ENCODE data around the gene NPR1.
"Not testable (repeated sequence)": the region's sequence is repeated elsewhere in the genome, so short reads cannot be mapped to it uniquely, and the experiment has no call there.

The NPR1 gene

DNA sequence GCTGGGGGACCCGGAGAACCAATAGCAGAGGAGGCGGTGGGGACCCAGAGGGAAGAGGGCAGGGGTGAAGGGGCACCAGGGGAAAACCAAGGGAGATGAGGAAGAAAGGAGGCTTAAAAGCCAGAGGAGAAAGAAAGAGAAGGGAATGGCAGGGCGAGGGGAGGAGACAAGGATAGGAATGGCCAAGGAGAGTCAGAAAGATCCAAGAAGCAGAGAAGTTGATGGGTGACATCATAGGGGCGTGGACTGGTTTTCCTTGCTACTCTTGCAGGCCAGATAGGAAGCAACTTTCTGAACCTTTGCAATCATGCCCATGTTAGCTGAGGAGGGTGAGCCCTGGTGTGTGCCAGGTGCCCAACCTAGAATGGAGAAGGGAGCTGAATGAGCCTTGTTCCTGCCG lies 5.4 kb downstream of the NPR1 start:
- DNase-seq = no peak

DNA sequence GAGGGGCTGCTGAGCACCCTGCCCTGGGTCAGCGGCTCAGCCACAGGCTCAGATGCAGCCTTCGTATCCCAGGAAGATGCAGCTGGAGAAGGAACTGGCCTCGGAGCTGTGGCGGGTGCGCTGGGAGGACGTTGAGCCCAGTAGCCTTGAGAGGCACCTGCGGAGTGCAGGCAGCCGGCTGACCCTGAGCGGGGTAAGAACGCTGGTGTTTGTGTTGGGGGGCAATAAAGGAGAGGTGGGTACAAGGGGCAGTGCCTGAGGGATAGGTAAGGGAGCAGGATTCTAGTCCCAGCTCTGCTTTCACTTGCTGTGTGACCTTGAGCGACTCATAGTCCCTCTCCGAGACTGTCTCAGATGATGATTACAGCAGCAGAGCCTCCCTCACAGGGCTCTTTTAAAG lies 6.4 kb downstream of the NPR1 start:
- DNase-seq = no peak

DNA sequence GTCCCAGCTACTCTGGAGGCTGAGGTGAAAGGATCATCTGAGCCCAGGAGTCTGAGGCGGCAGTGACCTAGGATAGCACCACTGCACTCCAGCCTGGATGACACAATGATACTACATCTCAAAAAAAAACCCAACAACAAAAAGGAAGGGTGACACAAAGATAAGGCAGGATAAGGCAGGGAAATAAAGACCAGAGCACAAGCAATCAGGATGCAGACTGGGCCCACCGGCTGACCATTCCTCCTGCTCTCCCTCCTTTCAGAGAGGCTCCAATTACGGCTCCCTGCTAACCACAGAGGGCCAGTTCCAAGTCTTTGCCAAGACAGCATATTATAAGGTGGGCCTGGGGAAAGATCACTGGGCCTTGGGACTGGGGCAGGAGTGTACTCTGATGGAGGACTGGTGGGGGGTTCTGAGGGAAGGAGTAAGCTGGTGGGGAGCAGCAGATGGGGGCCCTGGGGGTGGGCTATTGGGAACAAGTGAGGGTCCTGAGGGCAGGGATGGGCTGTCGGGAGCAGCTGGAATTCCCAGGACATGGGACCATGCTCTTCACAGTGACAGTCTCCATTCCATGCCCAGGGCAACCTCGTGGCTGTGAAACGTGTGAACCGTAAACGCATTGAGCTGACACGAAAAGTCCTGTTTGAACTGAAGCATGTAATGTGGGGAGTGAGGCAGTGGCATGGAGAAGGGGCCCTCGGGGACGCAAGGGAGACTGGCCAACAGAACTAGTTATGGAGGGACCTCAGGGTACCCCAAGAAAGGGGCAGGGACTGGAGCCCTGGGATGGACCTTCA lies 7.3 kb downstream of the NPR1 start:
- no peak for DNase-seq

DNA sequence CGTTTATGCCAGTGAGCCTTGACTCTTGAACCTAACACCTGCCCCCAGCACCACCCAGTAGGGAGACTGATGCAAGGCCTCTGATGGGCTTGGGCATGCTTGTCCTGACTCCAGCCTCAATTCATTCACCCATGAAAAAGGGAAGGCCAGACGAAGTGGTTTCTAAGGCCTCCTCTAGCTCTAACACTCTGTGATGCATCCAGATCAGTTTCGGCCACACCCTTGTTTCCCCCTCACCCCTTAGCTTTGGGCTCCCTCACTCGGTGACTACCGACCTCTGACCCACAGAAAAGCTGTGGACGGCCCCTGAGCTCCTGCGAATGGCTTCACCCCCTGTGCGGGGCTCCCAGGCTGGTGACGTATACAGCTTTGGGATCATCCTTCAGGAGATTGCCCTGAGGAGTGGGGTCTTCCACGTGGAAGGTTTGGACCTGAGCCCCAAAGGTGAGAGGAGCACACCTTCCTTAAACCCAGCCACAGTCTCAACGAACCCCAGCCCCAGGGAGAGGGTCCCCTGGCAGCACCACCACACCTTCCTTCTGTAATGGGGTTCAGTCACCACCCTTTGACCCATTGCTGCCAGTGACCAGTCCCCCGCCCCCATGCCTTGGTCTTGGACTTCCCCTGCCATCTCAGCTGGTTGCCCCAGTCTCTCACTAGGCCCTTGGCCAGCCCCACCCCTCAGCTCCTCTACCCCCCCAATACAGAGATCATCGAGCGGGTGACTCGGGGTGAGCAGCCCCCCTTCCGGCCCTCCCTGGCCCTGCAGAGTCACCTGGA lies 9.0 kb downstream of the NPR1 start:
- no peak for DNase-seq

- no peak for DNase-seq
These were observed 9.8 kb downstream of the NPR1 start for GRCh38 chr1:153688276-153688675.

GRCh38 chr1:153688736-153689328 lies 10.3 kb downstream of the NPR1 start:
- DNase-seq = no peak

DNA sequence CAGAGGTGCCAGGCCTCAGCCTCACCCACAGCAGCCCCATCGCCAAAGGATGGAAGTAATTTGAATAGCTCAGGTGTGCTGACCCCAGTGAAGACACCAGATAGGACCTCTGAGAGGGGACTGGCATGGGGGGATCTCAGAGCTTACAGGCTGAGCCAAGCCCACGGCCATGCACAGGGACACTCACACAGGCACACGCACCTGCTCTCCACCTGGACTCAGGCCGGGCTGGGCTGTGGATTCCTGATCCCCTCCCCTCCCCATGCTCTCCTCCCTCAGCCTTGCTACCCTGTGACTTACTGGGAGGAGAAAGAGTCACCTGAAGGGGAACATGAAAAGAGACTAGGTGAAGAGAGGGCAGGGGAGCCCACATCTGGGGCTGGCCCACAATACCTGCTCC lies 15.0 kb downstream of the NPR1 start:
- DNase-seq = no peak

- DNase-seq = no peak
These were observed 18.3 kb downstream of the NPR1 start for GRCh38 chr1:153696741-153697140.

DNA sequence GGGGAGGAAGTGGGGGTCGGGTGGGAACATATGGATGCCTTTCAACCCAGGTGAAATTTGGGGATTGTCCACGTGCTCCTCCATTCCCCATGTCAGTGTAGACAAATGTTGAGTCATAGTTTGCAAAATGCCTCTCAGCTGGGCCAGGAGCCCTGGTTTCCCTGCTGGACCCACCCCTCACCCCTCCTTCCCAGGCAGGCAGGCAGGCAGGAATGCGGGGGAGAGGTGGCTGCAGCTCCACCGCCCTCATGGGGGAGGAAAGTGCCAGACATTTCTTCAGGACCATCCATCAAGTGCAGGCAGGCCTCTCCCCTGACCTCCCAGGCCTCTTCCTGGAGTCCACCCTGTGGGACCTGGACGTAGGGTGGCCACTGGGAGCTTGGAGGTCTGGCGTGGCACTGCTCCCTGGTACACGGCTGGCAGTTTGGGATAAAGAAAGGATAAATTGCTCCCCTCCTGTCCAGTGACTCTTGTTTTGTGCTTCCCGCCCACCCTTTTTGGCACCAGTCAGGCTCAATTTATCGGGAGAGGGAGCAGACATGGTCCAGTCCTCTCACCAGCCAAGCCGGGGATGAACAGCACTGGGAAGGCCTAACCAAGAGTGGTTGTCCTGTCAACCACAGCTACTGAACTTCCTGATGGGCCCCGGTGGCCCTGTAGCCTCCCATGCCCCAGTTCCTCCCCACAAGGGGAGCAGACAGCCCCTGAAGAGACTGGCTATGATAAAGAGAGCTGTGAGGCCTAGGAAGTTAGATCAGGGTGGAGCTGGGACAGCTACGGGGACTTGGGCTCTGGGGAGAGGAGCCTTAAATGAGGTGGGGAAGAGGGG lies 18.9 kb downstream of the NPR1 start:
- no peak for DNase-seq

DNA sequence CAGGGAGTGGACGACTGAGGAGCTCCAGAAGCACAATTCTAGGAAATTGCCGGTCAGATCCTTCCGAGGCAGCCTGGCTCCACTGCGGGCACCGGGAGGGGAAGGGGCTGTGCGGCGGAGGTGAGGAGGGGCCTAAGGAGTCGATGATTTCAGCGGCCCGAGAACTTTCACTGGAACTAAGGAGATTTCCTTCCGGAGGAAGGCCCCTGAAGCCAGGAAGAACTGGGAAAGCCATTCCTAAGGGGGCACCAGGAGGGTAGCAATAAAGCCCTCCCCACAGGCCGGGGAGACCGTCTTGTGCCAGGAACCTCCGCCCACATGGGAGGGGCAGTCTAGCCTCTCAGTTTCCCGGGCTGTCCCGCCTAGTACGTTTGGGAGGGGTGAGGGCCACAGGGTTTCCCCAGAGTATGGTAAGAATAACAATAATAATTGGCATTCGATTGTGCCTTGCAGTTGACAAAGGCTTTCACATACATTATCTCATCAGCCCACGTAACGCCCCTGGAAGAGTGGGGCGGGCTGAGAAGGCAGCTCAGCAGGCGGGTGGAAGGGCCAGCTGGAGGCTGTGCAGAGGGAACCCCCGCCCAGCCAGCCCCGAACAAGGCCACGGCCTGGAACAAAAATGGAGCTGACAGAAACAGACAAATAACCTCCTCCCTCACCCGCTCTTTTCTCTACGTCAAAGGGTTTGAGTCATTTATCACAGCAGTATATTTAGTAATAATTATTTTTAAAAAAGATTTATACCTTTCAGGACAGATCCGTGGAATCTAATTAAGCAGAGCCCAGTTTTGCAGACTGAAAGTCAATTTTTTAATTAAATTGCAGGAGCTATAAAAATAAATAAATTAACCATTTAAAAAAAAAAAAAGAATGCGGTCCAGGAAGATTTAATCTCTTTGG lies 19.8 kb downstream of the NPR1 start:
- DNase-seq = no peak

DNA sequence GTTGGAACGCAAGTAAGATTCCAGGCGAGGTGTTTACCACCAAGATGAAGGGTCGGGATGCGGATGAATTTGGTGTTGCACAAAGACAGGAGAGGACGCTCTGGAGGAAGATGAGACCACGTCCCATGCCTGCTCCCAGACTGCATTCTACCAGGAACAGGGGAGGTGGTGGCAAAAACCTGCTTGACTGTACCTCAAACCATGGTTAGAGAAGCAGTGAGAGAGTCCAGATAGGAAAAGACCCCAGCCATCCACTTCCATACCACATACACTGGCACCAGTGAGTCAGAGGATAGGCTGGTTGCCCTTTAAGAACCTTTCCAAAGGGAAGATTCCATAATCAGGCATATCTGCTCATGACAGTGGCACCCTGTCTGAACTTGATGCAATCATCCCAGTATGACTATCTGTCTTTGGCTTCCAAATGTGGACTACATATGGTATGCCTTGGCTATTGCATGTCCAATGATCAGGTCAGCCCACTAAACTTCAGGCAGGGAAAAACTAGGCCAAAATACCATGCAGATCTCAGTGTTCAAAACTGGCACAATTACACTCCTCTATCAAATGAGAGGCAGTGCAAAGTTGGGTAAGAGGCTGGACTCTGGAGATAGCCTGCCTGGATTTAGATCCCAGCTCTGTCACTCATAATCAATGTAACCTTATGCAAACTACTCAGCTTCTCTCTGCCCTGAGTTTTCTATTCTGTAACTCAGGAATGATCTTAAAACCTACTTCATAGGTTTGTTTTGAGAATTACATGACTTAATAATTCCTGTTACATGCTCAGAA lies 20.6 kb downstream of the NPR1 start:
- no peak for DNase-seq

DNA sequence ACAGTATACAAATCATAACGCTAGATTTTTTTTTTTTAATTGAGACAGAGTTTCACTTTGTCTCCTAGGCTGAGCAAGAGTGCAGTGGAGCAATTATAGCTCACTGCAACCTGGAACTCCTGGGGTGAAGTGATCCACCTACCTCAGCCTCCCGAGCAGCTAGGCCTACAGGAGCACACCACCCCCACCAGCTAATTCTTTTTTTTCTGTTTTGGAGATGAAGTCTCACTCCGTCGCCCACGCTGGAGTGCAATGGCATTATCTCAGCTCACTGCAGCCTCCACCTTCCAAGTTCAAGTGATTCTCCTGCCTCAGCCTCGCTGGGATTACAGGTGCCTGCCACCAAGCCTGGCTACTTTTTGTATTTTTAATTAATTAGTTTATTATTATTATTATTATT lies 21.3 kb downstream of the NPR1 start:
- no peak for DNase-seq

- no peak for DNase-seq
These were observed 27.0 kb downstream of the NPR1 start for GRCh38 chr1:153705484-153705883.

GRCh38 chr1:153711026-153711425 lies 32.5 kb downstream of the NPR1 start:
- DNase-seq = no peak

- not testable (repeated sequence) for DNase-seq
These were observed 37.7 kb downstream of the NPR1 start for GRCh38 chr1:153716211-153716610.

DNA sequence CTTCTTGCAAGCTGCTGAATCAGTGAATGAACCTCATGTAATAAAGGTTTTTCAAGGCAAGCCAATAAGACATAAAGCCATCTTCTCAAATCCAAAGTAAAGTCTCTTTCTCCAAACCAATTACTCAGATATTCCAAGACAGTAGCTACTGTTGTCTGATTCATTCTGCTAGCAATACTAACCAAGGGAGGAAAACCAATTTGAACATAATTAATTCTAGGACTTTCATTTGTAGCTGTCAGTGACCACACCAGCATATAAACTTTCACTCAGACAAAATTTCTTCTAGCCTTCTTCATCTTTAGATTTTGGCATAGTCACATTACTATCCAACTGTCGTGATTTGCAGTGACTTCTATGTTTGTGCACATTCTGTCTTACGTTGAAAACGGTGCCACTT lies 38.8 kb downstream of the NPR1 start:
- DNase-seq = no peak

DNA sequence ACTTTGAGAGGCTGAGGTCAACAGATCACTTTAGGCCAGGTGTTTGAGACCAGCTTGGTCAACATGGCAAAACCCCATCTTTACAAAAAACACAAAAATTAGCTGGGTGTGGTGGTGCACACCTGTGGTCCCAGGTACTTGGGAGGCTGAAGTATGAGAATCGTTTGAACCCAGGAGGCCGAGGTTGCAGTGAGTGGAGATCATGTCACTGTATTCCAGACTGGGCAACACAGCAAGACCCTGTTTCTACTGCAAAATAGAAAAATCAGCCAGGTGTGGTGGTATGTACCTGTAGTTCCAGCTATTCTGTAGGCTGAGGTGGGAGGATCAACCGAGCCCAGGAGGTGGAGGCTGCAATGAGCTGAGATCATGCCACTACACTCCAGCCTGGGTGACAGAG lies 45.2 kb downstream of the NPR1 start:
- no peak for DNase-seq

DNA sequence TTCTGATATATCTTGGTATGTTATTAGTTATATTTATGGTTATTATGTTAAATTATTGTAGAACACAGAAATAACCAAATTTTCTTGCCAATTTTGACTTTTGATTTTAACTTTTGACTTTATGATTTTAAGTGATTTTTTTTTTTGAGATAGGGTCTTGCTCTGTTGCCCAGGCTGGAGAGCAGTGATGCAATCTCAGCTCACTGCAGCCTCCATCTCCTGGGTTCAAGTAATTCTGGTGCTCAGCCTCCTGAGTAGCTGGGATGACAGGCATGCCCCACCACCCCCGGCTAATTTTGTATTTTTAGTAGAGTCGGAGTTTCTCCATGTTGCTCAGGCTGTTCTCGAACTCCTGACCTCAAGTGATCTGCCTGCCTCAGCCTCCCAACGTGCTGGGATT lies 46.1 kb downstream of the NPR1 start:
- DNase-seq = not testable (repeated sequence)

DNA sequence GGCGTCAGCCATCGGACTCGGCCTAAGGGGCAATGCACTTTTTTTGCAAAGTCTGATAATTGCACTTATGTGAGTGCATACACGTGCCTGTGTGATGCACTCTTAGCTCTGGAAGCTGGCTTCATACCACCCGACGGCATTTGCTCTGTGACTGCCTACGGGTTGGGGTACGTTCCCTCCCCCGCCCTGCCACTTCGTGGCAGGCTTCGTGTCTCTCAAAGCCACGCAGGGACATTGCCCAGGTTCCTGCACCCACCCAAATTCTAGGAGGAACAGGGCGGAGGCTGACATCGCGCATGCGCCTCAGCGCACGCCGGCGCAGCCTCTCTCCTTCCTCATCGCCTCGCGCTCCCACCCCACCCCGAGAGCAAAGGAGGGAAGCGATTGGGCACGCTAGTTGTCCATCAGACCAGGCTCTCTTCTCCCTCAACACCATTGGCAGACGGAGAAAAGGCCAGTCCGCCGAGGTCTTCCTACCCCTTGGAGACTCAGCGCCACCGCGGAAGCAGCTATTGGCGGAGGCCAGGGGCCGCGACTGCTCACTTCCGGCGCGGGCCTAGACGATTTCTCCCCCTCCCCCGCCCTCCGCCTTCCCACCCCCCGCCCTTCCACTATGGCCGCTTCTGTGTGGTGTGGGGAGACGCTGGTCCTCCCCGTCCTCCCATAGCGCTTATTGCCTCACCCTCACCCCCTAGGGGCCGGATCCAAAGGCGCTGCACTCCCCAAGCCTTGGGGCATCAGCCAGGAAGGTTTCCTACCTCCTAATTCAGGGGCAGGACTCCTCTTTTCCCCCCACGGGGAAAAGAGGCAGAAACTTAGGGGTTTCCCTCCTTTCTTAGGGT lies 49.2 kb downstream of the NPR1 start, which contains the start of gene INTS3:
TSS of gene INTS3 (plus strand) at position 588 of the 842 bp plus-strand sequence. CDS start 585 bp downstream, outside the sequence.
- DNase-seq = peak; percentile 100
